ENCODE data around the gene SLC17A1. TPM values are rescaled to one million over a fixed set of nuclear protein-coding genes. Genes with fewer than 3 reads are reported as not detected.
A peak's percentile ranks its signal among the peaks of the same experiment; 100 is the strongest.

The SLC17A1 gene
- total RNA-seq, 2 experiments from 2014 or later: not detected

DNA sequence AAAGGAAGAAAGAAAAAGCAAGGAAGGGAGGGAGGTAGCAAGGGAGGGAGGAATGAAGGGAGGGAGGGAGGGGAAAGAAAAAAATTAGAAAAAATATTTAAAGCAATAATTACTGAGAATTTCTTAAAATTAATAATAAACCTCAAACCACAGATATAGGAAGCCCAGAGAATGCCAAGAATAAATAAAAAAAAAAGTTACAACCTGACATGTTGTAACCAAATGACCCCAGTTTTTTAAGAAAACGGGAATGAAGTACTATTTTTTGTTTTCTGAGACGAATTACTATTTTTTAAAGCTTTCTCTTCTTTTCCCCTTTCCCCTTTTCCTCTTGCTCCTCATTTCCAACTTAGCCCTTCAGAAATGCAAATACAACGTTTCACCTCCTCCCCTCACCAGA is 16.7 kb downstream of the SLC17A1 start:
- ATAC-seq (ENCODE audit: low read depth): no peak
- no peak overlapping the region for H3K27ac Mint-ChIP-seq
- no peak overlapping the region for H3K4me3 Mint-ChIP-seq
- POLR2A ChIA-PET: no interaction called here
- peaks cover 4% of the 10 kb centered on the region for H3K9me3 Mint-ChIP-seq
- no peak for DNase-seq
- no peaks in the 10 kb centered on the region for H3K36me3 Mint-ChIP-seq
- peaks cover 29% of the 10 kb centered on the region for H3K27me3 Mint-ChIP-seq
- no peaks in the 10 kb centered on the region for H3K4me1 Mint-ChIP-seq

DNA sequence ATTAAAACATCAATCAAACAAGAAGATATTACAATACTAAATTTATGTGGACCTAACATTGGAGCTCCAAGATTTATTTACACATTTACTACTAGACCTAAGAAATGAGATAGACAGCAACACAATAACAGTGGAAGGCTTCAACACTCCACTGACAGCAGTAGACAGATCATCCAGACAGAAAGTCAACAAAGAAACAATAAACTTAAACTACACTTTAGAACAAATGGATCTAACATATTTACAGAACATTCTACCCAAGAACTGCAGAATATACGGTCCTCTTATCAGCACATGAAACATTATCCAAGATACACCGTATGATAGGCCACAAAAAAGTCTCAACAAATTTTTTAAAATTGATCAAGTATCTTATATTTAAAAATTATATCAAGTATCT is 27.0 kb downstream of the SLC17A1 start:
- Mint-ChIP-seq H3K36me3 (no peaks in the 10 kb centered on the region), H3K4me1 (no peaks in the 10 kb centered on the region), H3K9me3 (peaks cover 1% of the 10 kb centered on the region), H3K27ac (no peak overlapping the region), H3K4me3 (no peak overlapping the region), H3K27me3 (peaks cover 32% of the 10 kb centered on the region)
- ATAC-seq (ENCODE audit: low read depth) (no peak), DNase-seq (no peak)
- POLR2A ChIA-PET: no interaction called here

DNA sequence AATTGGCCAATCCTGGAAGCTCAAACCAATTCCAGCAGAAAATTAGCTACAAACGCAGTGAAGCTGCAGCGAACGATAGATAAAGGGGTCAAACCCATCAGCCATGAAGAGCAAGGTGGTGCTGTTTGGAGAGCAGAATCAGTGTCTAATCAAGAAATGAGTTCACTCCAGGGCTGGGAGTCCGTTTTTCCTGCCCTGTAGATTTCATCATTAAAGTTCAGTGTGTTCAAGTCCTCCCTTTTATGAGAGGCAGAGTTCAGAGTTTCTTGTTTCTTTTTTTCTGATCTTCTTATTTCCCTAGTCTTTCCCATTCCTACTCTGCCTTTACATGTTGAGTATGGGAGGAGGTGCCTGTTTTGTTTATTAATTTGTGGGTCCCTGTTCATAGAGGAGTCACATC is 30.4 kb downstream of the SLC17A1 start:
- no peak for ATAC-seq (ENCODE audit: low read depth)
- Mint-ChIP-seq H3K9me3 (no peaks in the 10 kb centered on the region), H3K27me3 (peaks cover 33% of the 10 kb centered on the region), H3K4me1 (no peaks in the 10 kb centered on the region), H3K4me3 (no peak overlapping the region), H3K27ac (no peak overlapping the region), H3K36me3 (no peaks in the 10 kb centered on the region)
- no peak for DNase-seq
- POLR2A ChIA-PET: no interaction called here

DNA sequence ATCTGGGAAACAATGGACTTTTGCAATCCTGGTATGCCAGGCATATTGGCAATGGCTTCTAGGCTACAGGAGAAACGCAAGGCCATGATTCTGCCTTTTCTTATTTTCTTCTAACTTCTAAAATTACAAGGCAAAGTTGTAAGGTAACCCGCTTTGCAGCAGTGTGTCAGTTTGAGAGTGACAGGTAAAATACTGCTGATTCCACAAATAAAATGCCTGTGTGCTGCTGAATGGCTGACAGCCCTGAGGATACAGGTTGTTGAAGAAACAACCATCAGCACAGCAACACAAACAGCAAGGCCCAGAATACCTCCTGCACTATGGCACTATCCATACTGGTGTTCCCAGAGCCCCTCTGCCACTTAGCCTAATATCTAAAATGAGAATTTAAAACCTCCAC is 37.1 kb downstream of the SLC17A1 start:
- ATAC-seq (ENCODE audit: low read depth): no peak
- no peaks in the 10 kb centered on the region for H3K9me3 Mint-ChIP-seq
- no peaks in the 10 kb centered on the region for H3K36me3 Mint-ChIP-seq
- no peak for DNase-seq
- POLR2A ChIA-PET: no interaction called here
- no peak overlapping the region for H3K4me3 Mint-ChIP-seq
- peaks cover 19% of the 10 kb centered on the region for H3K27me3 Mint-ChIP-seq
- no peaks in the 10 kb centered on the region for H3K4me1 Mint-ChIP-seq
- H3K27ac Mint-ChIP-seq: no peak overlapping the region

DNA sequence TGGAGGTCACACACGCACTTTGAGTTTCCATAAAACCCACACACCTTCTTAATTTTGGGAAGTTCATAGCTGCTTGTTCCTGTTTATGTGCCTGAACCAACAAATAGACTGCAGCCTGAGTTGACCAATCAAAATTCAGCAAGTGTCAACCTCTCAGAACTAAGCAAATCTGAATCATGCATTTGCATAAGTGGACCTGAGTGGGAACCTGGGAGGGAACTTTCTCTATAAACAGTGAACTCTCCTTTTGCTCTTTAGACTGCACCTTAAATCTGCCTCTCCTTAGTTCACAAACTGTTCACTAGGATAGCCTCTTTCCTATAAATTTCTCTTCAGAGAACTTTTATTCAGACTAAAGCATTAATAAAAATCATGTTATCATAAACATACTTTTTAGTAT is 37.9 kb downstream of the SLC17A1 start:
- Mint-ChIP-seq H3K36me3 (no peaks in the 10 kb centered on the region), H3K4me3 (no peak overlapping the region), H3K9me3 (no peaks in the 10 kb centered on the region), H3K27me3 (peaks cover 19% of the 10 kb centered on the region), H3K27ac (no peak overlapping the region), H3K4me1 (no peaks in the 10 kb centered on the region)
- POLR2A ChIA-PET: no interaction called here
- DNase-seq (no peak), ATAC-seq (ENCODE audit: low read depth) (no peak)

DNA sequence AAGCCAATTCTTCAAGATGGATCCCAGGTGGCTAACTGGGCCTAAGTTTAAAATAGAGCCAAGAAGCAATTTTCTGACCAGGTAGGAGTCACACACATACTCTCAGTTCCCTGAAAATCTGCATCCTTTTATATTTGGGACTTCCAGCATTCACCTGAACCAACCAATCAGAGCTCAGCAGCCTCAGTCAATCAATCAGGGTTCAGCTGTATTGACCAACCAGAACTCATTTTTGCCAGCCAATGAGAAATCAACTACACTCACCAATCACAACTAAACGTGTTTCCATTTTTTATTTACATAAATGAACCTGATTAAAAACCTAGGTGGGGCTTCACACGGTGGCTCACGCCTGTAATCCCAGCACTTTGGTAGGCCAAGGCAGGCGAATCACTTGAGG is 39.8 kb downstream of the SLC17A1 start:
- Mint-ChIP-seq H3K4me1 (no peaks in the 10 kb centered on the region), H3K36me3 (no peaks in the 10 kb centered on the region), H3K27ac (no peak overlapping the region), H3K4me3 (no peak overlapping the region), H3K9me3 (no peaks in the 10 kb centered on the region), H3K27me3 (peaks cover 14% of the 10 kb centered on the region)
- ATAC-seq (ENCODE audit: low read depth): no peak
- no peak for DNase-seq
- POLR2A ChIA-PET: no interaction called here

DNA sequence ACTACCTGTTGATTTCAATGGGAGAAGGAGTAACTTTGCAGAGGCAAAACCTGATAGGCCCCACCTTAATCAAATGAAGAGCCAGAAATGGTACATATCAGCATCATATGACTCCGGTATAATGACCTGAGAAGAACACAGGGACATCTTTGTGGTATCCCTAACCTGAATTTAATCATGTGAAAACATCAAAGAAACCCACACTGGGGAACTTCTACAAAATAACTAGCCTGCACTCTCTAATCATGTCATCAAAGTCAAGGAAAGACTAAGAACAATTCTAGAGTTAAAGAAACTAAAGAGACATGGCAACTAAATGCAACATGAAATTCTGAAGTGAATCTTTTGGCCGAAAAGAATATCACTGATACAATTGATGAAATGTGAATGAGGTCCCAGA is 42.4 kb downstream of the SLC17A1 start:
- ATAC-seq (ENCODE audit: low read depth): no peak
- H3K27ac Mint-ChIP-seq: no peak overlapping the region
- no peak for DNase-seq
- POLR2A ChIA-PET: no interaction called here
- H3K36me3 Mint-ChIP-seq: no peaks in the 10 kb centered on the region
- no peaks in the 10 kb centered on the region for H3K9me3 Mint-ChIP-seq
- peaks cover 5% of the 10 kb centered on the region for H3K27me3 Mint-ChIP-seq
- H3K4me3 Mint-ChIP-seq: no peak overlapping the region
- H3K4me1 Mint-ChIP-seq: no peaks in the 10 kb centered on the region

DNA sequence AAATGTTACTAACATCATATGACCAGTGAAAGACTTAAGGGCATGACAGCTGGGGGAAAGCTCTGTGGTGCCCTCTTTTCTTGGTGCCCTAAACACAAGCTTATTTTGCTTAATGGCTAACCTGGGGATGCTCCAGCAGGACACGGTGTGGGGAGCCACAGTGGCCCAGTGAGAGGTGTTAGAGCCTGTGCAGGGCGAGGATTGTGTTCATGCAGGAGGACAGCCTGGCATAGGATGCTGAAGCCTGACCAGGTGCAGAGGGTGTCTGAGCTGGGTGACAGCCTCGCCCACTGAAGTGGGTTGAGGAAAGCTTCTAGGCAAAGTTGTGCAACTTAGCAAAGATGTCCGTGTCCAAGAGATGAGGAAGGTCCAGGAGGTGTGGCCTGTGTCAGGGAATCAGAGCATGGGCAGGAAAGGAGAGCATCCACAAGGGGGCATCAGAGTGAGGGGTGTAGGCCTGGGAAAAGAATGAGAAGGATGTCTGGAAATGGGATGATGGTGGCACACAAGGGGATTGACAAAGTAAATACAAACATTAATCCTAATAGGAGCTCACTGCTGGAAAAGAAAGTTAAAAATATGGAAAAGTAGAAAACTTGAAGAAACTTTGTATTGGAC is 43.4 kb downstream of the SLC17A1 start:
- no peak for ATAC-seq (ENCODE audit: low read depth)
- Mint-ChIP-seq H3K36me3 (no peaks in the 10 kb centered on the region), H3K4me3 (no peak overlapping the region), H3K9me3 (no peaks in the 10 kb centered on the region), H3K4me1 (no peaks in the 10 kb centered on the region), H3K27me3 (peaks cover 6% of the 10 kb centered on the region), H3K27ac (no peak overlapping the region)
- DNase-seq: peak; percentile 32
- POLR2A ChIA-PET: no interaction called here

DNA sequence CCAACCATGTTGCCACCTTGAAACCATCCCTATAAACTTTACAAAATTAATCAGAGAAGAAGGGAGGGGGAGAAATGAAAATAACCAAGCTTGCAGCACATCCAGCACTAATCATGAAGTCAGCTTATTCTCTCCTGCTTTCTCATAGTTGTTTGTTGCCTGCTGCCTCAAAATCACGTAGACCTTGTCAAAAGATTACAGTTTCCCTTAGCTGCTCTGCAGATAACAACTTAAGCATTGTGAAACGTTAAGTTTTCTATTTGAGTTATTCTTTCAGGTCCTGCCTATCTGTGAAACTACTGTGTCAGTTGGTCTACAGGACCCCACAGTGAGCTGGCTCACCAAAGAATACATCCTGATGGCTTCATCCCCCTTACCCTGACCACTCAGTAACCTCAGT is 44.4 kb downstream of the SLC17A1 start:
- Mint-ChIP-seq H3K9me3 (no peaks in the 10 kb centered on the region), H3K27me3 (peaks cover 3% of the 10 kb centered on the region), H3K4me3 (no peak overlapping the region), H3K36me3 (no peaks in the 10 kb centered on the region), H3K4me1 (peaks cover 2% of the 10 kb centered on the region), H3K27ac (no peak overlapping the region)
- DNase-seq: no peak
- POLR2A ChIA-PET: no interaction called here
- ATAC-seq (ENCODE audit: low read depth): no peak

DNA sequence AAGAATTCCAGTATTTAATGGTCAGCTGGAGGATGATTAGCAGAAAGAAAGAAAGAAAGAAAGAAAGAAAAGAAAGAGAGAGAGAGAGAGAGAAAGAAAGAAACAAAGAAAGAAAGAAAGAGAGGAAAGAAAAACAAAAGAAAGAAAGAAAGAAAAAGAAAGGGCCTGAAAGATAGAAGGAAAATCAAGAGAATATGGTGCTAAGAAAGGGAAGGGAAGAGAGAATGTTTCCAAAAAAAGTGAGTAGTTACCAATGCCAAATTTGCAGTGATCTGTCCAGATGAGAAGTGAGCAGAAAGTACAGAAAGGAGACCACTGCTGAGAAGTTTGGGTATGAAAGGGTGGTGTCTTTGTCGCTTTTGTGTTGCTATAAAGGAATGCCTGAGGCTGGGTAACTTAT is 50.7 kb downstream of the SLC17A1 start:
- Mint-ChIP-seq H3K27ac (no peak overlapping the region), H3K36me3 (no peaks in the 10 kb centered on the region), H3K9me3 (no peaks in the 10 kb centered on the region), H3K4me1 (peaks cover 14% of the 10 kb centered on the region), H3K4me3 (no peak overlapping the region), H3K27me3 (peaks cover 4% of the 10 kb centered on the region)
- DNase-seq: no peak
- no peak for ATAC-seq (ENCODE audit: low read depth)
- POLR2A ChIA-PET: no interaction called here

DNA sequence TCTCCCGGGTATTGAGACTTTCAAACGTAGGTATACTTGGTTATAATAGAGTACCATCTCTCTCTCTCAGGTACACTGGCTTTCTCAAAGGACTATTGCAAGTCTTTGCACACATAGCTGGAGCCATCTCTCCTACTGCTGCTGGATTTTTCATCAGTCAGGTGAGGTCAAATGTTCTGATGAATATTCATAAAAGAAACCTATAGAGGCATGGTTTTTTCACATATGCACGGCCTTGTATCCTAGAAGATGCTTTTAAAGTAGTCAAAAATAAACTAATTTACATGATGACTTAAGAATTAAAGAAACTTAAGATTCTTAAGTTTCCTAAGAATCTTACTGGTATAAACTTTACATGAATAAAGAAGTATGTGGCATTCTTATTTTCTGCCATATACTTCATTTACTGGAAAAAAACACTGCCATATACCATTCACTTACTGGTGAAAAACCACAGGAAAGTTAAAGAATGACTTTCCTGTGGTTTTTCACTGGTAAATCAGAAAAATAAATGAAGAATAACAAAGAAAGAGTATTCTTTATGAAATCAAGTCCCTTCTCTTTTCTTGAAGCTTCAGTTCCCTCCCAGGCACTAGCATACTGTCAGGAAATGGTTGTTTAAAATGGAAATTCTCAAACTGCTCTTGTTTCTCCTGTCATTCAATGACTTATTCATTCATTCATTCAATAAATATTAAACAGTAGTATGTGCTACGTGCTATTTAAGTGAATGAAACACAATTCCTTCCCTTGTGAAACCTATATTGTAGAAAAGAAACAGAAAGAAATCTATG is 53.8 kb downstream of the SLC17A1 start:
- no peak overlapping the region for H3K4me3 Mint-ChIP-seq
- ATAC-seq (ENCODE audit: low read depth) (no peak), DNase-seq (no peak)
- peaks cover 13% of the 10 kb centered on the region for H3K4me1 Mint-ChIP-seq
- H3K36me3 Mint-ChIP-seq: no peaks in the 10 kb centered on the region
- POLR2A ChIA-PET: no interaction called here
- peaks cover 4% of the 10 kb centered on the region for H3K27me3 Mint-ChIP-seq
- no peak overlapping the region for H3K27ac Mint-ChIP-seq
- no peaks in the 10 kb centered on the region for H3K9me3 Mint-ChIP-seq

DNA sequence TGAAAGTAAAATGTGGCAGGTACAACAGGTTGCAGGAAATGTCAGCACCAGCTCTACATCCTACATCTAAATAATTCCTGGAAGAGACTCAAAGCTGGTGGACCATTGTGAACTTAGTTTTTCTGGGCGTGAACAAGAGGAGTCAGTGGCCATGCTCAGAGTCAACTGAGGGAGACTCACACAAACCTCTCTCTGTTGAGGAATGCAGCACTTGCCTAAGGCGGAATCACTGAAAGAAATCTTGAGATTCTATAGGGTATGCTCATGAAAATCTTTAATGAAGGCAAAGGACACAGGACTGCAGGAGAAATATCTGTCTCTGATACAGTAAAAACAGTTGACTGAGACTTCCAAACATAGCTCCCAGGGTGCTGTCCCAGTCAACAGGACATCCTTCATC is 54.8 kb downstream of the SLC17A1 start:
- H3K36me3 Mint-ChIP-seq: no peaks in the 10 kb centered on the region
- peaks cover 5% of the 10 kb centered on the region for H3K27me3 Mint-ChIP-seq
- no peaks in the 10 kb centered on the region for H3K9me3 Mint-ChIP-seq
- no peak overlapping the region for H3K27ac Mint-ChIP-seq
- DNase-seq (no peak), ATAC-seq (ENCODE audit: low read depth) (no peak)
- no peak overlapping the region for H3K4me3 Mint-ChIP-seq
- POLR2A ChIA-PET: no interaction called here
- H3K4me1 Mint-ChIP-seq: peaks cover 12% of the 10 kb centered on the region

DNA sequence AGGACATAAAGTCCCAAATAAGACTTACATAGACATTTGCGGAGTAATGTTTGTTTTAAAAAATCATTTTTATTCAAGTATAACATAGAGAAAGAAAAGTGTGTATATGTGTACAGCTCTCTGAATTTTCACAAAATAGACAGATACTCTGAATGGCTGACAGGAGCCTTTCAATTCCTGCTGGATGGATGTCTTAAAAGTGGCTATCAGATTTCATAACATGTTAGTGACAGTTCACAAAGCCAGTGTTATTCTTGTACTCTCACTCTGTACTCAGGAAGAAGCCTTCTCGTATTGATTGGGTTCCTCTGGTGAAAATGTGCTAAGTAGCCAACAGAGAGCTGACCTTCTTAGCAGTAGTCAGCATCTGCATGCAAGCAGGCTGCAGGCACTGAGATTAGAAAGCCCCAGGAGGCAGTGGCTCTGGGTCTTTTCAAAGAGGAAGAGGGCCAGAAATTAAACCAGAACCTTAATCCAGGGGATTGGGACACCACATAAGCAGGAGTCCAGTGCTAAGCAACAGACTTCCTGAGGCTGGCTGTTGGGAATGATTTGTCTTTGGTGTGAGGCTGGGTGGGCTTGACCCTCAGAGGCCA is 57.6 kb downstream of the SLC17A1 start:
- H3K27ac Mint-ChIP-seq: no peak overlapping the region
- ATAC-seq (ENCODE audit: low read depth) (no peak), DNase-seq (no peak)
- peaks cover 7% of the 10 kb centered on the region for H3K27me3 Mint-ChIP-seq
- H3K9me3 Mint-ChIP-seq: no peaks in the 10 kb centered on the region
- H3K4me1 Mint-ChIP-seq: peaks cover 12% of the 10 kb centered on the region
- no peaks in the 10 kb centered on the region for H3K36me3 Mint-ChIP-seq
- H3K4me3 Mint-ChIP-seq: no peak overlapping the region
- POLR2A ChIA-PET: no interaction called here

DNA sequence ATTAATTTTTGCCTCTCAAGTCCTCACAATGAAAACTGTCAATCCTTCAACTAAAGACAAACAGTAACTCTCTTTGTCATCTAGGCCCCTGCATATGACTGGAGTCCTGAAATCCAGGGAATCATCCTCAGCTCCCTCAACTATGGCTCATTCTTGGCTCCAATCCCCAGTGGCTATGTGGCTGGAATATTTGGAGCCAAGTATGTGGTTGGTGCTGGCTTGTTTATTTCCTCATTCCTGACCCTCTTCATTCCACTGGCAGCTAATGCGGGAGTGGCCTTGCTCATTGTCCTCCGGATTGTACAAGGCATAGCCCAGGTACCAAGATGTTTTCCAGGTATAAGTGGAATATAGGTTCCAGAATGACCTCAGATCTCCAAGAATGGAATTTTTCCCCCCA is 61.9 kb downstream of the SLC17A1 start:
- Mint-ChIP-seq H3K9me3 (no peaks in the 10 kb centered on the region), H3K4me1 (no peaks in the 10 kb centered on the region), H3K36me3 (no peaks in the 10 kb centered on the region), H3K4me3 (no peak overlapping the region), H3K27me3 (peaks cover 14% of the 10 kb centered on the region), H3K27ac (no peak overlapping the region)
- POLR2A ChIA-PET: no interaction called here
- ATAC-seq (ENCODE audit: low read depth) (no peak), DNase-seq (no peak)
